ENCODE measurements around the gene KLHL21. TPM values are rescaled to one million over a fixed set of nuclear protein-coding genes. Genes with fewer than 3 reads are reported as not detected.

KLHL21 gene
- total RNA-seq, 1 experiment from 2014 or later = 35.9 TPM

- DNase-seq (ENCODE audit: low read depth, low spot score) (no peak), ATAC-seq (no peak)
- no peaks in the 10 kb centered on the region for H3K27me3 ChIP-seq (ENCODE audit: control insufficient read depth, insufficient read depth, low read length)
- H3K9me3 ChIP-seq (ENCODE audit: control insufficient read depth, insufficient read depth, low read depth, low read length) = 0 out of 2 replicates have a peak, but pooled peaks cover 4% of the 10 kb centered on the region
- peaks cover 2% of the 10 kb centered on the region for H3K4me1 ChIP-seq (ENCODE audit: control insufficient read depth, insufficient read depth, low read length)
- ChIA-PET CTCF (no interaction called here), POLR2A (interaction anchor here (0.6 kb wide), 1 partner anchor 11 kb away, joined by 4 read pairs; no protein-coding TSS in a partner anchor)
- no peak overlapping the region for H3K4me3 ChIP-seq (ENCODE audit: low read depth in 2 of 2, low read length in 2 of 2)
- no peaks in the 10 kb centered on the region for H3K36me3 ChIP-seq (ENCODE audit: control insufficient read depth, insufficient read depth, low read length)
- no peak for TF ChIP-seq CTCF (IDR thresholded peaks at IDR 0.05)
- TF ChIP-seq, protein P1, sequence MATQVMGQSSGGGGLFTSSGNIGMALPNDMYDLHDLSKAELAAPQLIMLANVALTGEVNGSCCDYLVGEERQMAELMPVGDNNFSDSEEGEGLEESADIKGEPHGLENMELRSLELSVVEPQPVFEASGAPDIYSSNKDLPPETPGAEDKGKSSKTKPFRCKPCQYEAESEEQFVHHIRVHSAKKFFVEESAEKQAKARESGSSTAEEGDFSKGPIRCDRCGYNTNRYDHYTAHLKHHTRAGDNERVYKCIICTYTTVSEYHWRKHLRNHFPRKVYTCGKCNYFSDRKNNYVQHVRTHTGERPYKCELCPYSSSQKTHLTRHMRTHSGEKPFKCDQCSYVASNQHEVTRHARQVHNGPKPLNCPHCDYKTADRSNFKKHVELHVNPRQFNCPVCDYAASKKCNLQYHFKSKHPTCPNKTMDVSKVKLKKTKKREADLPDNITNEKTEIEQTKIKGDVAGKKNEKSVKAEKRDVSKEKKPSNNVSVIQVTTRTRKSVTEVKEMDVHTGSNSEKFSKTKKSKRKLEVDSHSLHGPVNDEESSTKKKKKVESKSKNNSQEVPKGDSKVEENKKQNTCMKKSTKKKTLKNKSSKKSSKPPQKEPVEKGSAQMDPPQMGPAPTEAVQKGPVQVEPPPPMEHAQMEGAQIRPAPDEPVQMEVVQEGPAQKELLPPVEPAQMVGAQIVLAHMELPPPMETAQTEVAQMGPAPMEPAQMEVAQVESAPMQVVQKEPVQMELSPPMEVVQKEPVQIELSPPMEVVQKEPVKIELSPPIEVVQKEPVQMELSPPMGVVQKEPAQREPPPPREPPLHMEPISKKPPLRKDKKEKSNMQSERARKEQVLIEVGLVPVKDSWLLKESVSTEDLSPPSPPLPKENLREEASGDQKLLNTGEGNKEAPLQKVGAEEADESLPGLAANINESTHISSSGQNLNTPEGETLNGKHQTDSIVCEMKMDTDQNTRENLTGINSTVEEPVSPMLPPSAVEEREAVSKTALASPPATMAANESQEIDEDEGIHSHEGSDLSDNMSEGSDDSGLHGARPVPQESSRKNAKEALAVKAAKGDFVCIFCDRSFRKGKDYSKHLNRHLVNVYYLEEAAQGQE (IDR thresholded peaks at IDR 0.05; ENCODE audit: insufficient read depth in 1 of 2, low read depth in 2 of 2, low read length in 1 of 2) = no peak
- no peak for TF ChIP-seq SIN3A (IDR thresholded peaks at IDR 0.05; ENCODE audit: borderline replicate concordance, insufficient read depth, low read depth, low read length)
- no peak for TF ChIP-seq POLR2AphosphoS5 (IDR thresholded peaks at IDR 0.05; ENCODE audit: low read depth, low read length)
- TF ChIP-seq TCF7L2 (IDR thresholded peaks at IDR 0.05; ENCODE audit: low read depth, low read length) = no peak
- intact Hi-C loops (cut with micrococcal nuclease; ENCODE audit: unreplicated experiment) = no loop called here
- no peak overlapping the region for H3K27ac ChIP-seq (ENCODE audit: low read length)
- no TSS peak for BruUV-seq (replicated peaks)
- in situ Hi-C loops (cut with HindIII; ENCODE audit: low pct_unique_long_range_greater_than_20kb, low sequenced_read_pairs) = no loop called here
Measured at GRCh38 chr1:6574025-6574620, 28.5 kb downstream of the KLHL21 start.

DNA sequence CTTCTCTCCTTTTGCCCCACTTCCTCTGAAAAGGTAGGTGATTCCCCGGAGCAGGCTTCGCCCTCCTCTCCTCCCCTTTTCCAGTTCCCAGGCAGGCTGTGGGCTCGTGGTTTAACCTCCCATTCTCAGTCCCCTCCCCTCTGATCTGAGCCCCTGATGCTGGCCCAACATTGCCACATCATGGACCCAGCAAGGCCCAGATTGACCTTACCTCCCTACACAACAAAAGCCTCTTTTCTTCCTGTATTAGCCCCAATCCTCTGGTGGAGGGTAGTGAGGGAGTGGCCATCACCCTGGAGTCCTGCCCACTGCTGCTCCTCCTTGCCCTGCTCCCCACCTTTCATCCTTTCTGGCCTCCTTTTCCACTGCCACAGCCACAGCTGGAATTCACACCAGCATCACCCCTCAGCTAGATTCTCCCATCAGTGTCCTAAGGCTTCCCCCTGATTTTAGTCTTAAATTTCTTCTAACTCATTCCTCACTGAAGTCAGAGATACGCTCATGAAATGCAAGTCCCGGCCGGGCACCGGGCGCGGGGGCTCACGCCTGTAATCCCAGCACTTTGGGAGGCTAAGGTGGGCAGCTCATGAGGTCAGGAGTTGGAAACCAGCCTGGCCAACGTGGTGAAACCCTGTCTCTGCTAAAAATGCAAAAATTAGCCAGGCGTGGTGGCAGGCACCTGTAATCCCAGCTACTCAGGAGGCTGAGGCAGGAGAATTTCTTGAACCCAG lies 29.9 kb downstream of the KLHL21 start:
- H3K36me3 ChIP-seq (ENCODE audit: control insufficient read depth, insufficient read depth, low read length) = no peaks in the 10 kb centered on the region
- no peak overlapping the region for H3K27ac ChIP-seq (ENCODE audit: low read length)
- H3K9me3 ChIP-seq (ENCODE audit: control insufficient read depth, insufficient read depth, low read depth, low read length) = 0 out of 2 replicates have a peak, but pooled peaks cover 4% of the 10 kb centered on the region
- no peaks in the 10 kb centered on the region for H3K4me1 ChIP-seq (ENCODE audit: control insufficient read depth, insufficient read depth, low read length)
- TF ChIP-seq TCF7L2 (IDR thresholded peaks at IDR 0.05; ENCODE audit: low read depth, low read length) (no peak), SIN3A (IDR thresholded peaks at IDR 0.05; ENCODE audit: borderline replicate concordance, insufficient read depth, low read depth, low read length) (no peak), POLR2AphosphoS5 (IDR thresholded peaks at IDR 0.05; ENCODE audit: low read depth, low read length) (no peak), CTCF (IDR thresholded peaks at IDR 0.05) (no peak)
- TF ChIP-seq, protein P1 (IDR thresholded peaks at IDR 0.05; ENCODE audit: insufficient read depth in 1 of 2, low read depth in 2 of 2, low read length in 1 of 2) = no peak
- in situ Hi-C loops (cut with HindIII; ENCODE audit: low pct_unique_long_range_greater_than_20kb, low sequenced_read_pairs) = no loop called here
- DNase-seq (ENCODE audit: low read depth, low spot score) = no peak
- no peak overlapping the region for H3K4me3 ChIP-seq (ENCODE audit: low read depth in 2 of 2, low read length in 2 of 2)
- POLR2A ChIA-PET = no interaction called here
- CTCF ChIA-PET = no interaction called here
- no peaks in the 10 kb centered on the region for H3K27me3 ChIP-seq (ENCODE audit: control insufficient read depth, insufficient read depth, low read length)
- no peak for ATAC-seq
- BruUV-seq (replicated peaks) = no TSS peak
- intact Hi-C loops (cut with micrococcal nuclease; ENCODE audit: unreplicated experiment) = no loop called here

All from Panc1 (cell line).